MCF 10A (cell line): ENCODE results near the gene AHNAK2. TPM values are rescaled to one million over a fixed set of nuclear protein-coding genes. Genes with fewer than 3 reads are reported as not detected.
A peak's percentile ranks its signal among the peaks of the same experiment; 100 is the strongest.

Experiments
- BruUV-seq: library from RNA; stranded (reverse); fragments of 400-500 nt; replicated peaks from 2 replicates; lab custom pipeline; 2021; lab: Mats Ljungman, UMichigan
- CTCF ChIA-PET: fragments of 300-600 bp; sonication (Branson Sonifier 250); formaldehyde crosslinking; extraction: SDS; loops from one replicate; lab custom pipeline; 2021; ENCODE audit warnings: antibody characterized with exemption, inconsistent platforms; lab: Yijun Ruan, JAX
- POLR2A ChIA-PET: fragments of 300-600, 350-650 bp; sonication (Branson Sonifier 250); formaldehyde crosslinking; extraction: SDS; loops from one replicate; lab custom pipeline; 2020; ENCODE audit warnings: antibody characterized with exemption, inconsistent platforms; lab: Yijun Ruan, JAX
- DNase-seq: peaks from one replicate; pipeline ENCODE4 v3.0.0-alpha.2; 2018; ENCODE audit not compliant: unreplicated experiment
- H3K27ac Mint-ChIP-seq: one replicate; pipeline ENCODE4 v1.8.0; 2022; ENCODE audit warnings: mild to moderate bottlenecking, low read depth, mixed read lengths; ENCODE audit not compliant: unreplicated experiment
- H3K27me3 Mint-ChIP-seq: one replicate; pipeline ENCODE4 v1.8.0; 2022; ENCODE audit warnings: mixed read lengths; ENCODE audit not compliant: insufficient read depth, unreplicated experiment
- H3K36me3 Mint-ChIP-seq: one replicate; pipeline ENCODE4 v1.8.0; 2022; ENCODE audit warnings: mild to moderate bottlenecking, moderate library complexity, mixed read lengths; ENCODE audit not compliant: insufficient read depth, unreplicated experiment
- H3K4me1 Mint-ChIP-seq: one replicate; pipeline ENCODE4 v1.8.0; 2022; ENCODE audit warnings: mixed read lengths; ENCODE audit not compliant: insufficient read depth, unreplicated experiment
- H3K4me3 Mint-ChIP-seq: one replicate; pipeline ENCODE4 v1.8.0; 2022; ENCODE audit warnings: mild to moderate bottlenecking, moderate library complexity, mixed read lengths; ENCODE audit not compliant: unreplicated experiment
- H3K9me3 Mint-ChIP-seq: one replicate; pipeline ENCODE4 v1.8.0; 2022; ENCODE audit warnings: mixed read lengths; ENCODE audit not compliant: unreplicated experiment
- CTCF ChIP-seq: fragments of 200-600 bp; IDR thresholded peaks from one replicate; pipeline ENCODE4 v1.8.0; 2022; ENCODE audit warnings: antibody characterized with exemption, mild to moderate bottlenecking; ENCODE audit not compliant: unreplicated experiment
- intact Hi-C: fragments of 100-400 bp; cut with micrococcal nuclease; formaldehyde crosslinking; loops from 2 replicates; pipeline ENCODE4 v1.14.1; 2022
- total RNA-seq: library from RNA; stranded (reverse); gene quantifications from 2 replicates; pipeline ENCODE4 v1.2.3, GENCODE V29; 2022

Gene AHNAK2
- total RNA-seq, 1 experiment from 2014 or later = 218 TPM

DNA sequence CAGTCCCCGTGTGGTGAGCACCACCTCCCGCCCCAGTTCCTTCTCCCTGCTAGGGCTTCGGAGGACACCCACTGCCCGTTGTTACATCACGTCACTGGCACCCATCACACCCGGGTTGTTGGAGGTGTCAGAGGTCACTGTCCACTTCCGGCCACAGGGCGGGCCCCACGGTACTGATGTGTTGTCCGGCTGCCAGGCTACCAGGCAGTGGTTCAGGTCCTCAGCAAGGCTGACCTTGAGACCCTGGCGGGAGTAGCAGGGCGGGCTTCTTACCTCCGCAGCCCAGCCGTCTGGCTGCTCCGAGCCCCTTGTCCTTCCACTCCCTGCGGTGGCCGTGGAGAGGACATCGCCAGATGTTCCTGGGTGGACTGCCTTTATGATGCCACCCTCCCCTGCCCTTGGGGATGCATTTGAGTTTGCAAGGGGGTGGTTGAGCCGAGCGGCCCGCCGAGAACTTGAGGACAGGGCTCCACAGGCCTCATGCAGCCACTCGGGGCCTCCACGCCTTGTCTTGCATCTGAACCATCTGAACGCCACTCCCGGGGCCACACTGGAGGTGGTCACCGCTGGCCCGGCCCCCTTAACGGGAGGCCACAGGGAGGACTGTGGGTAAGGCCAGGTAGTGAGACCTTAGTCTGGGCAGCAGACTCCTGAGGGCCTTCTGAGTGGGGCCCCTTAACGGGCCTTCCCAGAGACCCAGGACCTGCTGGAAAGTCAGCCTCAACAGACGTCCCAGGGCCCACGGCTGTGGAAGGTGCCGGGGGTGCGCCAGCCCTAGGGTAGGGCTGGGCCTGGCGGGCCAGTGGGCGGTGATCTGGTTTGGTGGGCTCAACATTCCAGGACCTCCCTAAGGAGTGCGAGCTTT, 80.6 kb downstream of the AHNAK2 start:
- intact Hi-C loops = no loop called here
- ChIA-PET POLR2A (no interaction called here), CTCF (interaction anchor here (1.8 to 2.4 kb wide), 3 partner anchors 11 to 148 kb away, joined by 5 to 12 read pairs (median 8); no protein-coding TSS in a partner anchor)
- no peaks in the 10 kb centered on the region for H3K27me3 Mint-ChIP-seq
- no peak for TF ChIP-seq CTCF
- H3K4me1 Mint-ChIP-seq = no peaks in the 10 kb centered on the region
- DNase-seq = no peak
- H3K9me3 Mint-ChIP-seq = no peaks in the 10 kb centered on the region
- H3K27ac Mint-ChIP-seq = peak overlapping the region; percentile 42
- no TSS peak for BruUV-seq
- H3K36me3 Mint-ChIP-seq = peaks cover 15% of the 10 kb centered on the region
- H3K4me3 Mint-ChIP-seq = no peak overlapping the region

GRCh38 chr14:104895786-104896661, 82.2 kb downstream of the AHNAK2 start:
- TSS peak; percentile 35 for BruUV-seq
- peaks cover 15% of the 10 kb centered on the region for H3K36me3 Mint-ChIP-seq
- H3K4me3 Mint-ChIP-seq = no peak overlapping the region
- H3K9me3 Mint-ChIP-seq = no peaks in the 10 kb centered on the region
- H3K27me3 Mint-ChIP-seq = no peaks in the 10 kb centered on the region
- ChIA-PET CTCF (interaction anchor here (0.6 to 2.4 kb wide), 14 partner anchors 8 to 221 kb away, joined by 3 to 12 read pairs (median 3); no protein-coding TSS in a partner anchor), POLR2A (interaction anchor here (0.6 kb wide), 1 partner anchor 25 kb away, joined by 3 read pairs; no protein-coding TSS in a partner anchor)
- DNase-seq = no peak
- no peak overlapping the region for H3K27ac Mint-ChIP-seq
- no peak for TF ChIP-seq CTCF
- intact Hi-C loops = loop anchor here (1.0 kb wide), 2 partner anchors 71 to 149 kb away; no protein-coding TSS in a partner anchor
- H3K4me1 Mint-ChIP-seq = no peaks in the 10 kb centered on the region

DNA sequence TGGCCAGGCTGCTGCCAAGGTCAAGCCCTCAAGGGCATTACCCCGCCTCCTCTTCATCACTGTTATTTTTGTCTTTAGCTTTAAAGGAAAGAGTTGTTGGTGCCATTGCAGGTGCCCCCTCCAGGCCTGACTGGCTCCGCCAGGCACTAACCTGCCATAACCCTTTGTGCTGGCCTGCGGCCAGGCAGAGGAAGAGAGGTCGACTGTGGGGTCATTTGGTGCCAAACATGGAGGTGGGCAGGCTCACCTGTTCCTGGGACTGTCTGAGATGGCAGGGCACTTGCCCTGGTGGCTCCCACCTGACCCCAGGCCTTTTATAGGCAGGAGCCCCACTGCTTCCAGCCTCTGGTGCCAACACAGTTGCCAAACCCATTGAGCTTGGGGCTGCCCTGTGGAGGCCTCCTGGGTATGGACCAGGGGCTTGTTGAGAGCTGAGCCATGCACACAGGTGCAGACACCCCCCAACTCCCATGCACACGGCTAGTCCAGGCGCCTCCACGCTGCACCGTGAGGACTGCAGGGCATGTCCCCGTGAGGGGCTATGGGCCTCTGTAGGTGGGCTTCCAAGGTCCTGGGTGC, 82.9 kb downstream of the AHNAK2 start:
- ChIA-PET POLR2A (interaction anchor here (0.6 kb wide), 2 partner anchors 26 to 56 kb away, joined by 3 read pairs; no protein-coding TSS in a partner anchor), CTCF (interaction anchor here (0.8 to 2.4 kb wide), 8 partner anchors 12 to 192 kb away, joined by 3 to 12 read pairs (median 5); no protein-coding TSS in a partner anchor)
- H3K4me1 Mint-ChIP-seq = no peaks in the 10 kb centered on the region
- H3K27ac Mint-ChIP-seq = no peak overlapping the region
- no peaks in the 10 kb centered on the region for H3K9me3 Mint-ChIP-seq
- H3K4me3 Mint-ChIP-seq = no peak overlapping the region
- BruUV-seq = no TSS peak
- peaks cover 15% of the 10 kb centered on the region for H3K36me3 Mint-ChIP-seq
- no peak for DNase-seq
- H3K27me3 Mint-ChIP-seq = no peaks in the 10 kb centered on the region
- no peak for TF ChIP-seq CTCF
- intact Hi-C loops = no loop called here
